ENCODE data around the gene PLXNA2. TPM values are rescaled to one million over a fixed set of nuclear protein-coding genes. Genes with fewer than 3 reads are reported as not detected.

Gene PLXNA2
- total and polyA plus RNA-seq, 2 of the 8 experiments (the other 6 are each of a cell fraction or from before 2014, with no cell fraction given) = 0.33 to 1.5 TPM

DNA sequence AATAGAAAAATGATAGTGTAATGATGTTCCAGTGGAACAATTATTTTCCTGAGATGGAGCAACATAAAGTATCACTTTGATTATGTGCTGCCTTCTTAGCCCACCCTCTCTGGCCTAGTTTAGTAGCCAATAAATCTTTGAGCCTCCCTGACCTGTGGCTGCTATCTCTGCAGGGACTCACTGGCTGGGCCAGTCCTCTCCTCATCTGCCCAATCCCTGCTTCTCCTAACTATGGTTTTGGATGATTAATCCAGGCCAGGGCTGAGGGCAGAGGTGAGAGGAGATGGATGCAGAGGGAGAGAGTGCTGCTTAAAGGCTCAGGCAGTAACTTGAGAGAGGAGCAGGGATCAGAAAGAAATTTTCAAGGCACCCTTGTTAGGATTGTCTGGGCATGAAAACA is 244.2 kb downstream of the PLXNA2 start (continued):
- TF ChIP-seq CHD7 (IDR thresholded peaks at IDR 0.05; ENCODE audit: insufficient replicate concordance, low read length) (no peak), TBP (IDR thresholded peaks at IDR 0.05; ENCODE audit: low read depth, low read length) (no peak), KDM4A (IDR thresholded peaks at IDR 0.05; ENCODE audit: low read depth, low read length, severe bottlenecking) (no peak), BACH1 (IDR thresholded peaks at IDR 0.05; ENCODE audit: low read length) (no peak), SP4 (IDR thresholded peaks at IDR 0.05; ENCODE audit: low read length) (no peak)
